NCI-H2171 treated with DMSO at 0.1 percent for 48 hours (cell line): ENCODE data around the gene ADARB2.
A peak's percentile ranks its signal among the peaks of the same experiment; 100 is the strongest.
"Not testable (repeated sequence)": the region's sequence is repeated elsewhere in the genome, so short reads cannot be mapped to it uniquely, and the experiment has no call there.

ENCODE experiments used
- DNase-seq: peaks from one replicate; lab custom pipeline; 2025; lab: John Stamatoyannopoulos, UW

ADARB2 gene

GRCh38 chr10:1737222-1738061 is at the start of gene ADARB2:
Gene ADARB2, minus strand, starts transcription at chr10:1737525.
- peak; percentile 86 for DNase-seq

GRCh38 chr10:1785835-1786234 is 48.5 kb upstream of the ADARB2 start:
- DNase-seq, result no peak

GRCh38 chr10:1782841-1783240 is 45.5 kb upstream of the ADARB2 start:
- peak; percentile 71 for DNase-seq

DNA sequence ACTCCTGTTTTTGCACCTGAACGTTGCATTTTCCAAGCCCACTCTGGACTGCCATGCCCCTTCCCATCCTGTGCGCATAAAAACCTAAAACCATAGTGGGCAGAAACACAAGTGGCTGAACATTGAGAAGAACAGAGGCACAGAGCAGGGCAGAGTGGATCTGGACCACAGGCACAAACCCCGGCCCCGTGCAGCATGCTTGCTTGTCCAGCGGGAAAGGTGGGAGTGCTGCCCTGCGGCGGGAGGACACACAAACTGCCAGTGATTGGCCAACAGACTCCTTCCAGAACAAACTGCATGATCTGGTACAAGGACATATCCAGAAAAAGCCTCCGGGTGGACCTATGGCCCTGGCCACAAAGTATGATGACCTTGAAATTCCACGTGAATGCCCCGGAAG is 42.5 kb upstream of the ADARB2 start:
- no peak for DNase-seq

DNA sequence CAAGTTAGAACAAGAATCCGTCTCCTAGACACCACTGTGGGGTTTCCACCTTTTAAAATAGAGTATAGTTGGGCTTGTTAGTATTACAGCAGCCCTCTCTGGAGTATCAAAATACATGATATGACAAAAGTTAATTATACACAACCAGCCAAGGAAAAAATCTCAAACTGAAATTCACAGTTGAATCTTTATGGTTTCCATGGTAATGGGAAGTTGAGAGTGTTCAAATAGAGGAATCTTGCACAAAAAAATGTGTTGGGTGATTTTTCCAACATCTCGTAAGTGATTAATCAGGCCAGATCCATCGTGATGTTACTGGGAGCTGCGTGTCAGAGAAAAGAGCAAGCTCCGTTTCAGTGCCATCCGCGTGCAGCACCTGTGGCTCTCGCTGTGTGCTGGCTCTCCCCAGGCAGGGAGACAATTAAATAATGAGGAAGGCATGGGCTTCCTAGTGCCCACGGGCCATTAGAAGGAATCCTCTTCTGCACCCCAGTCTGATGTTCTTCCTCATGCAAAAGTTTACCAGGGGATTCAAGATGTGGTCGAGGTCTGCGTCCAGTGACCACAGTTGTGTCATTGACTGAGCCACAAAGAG is 41.1 kb upstream of the ADARB2 start:
- no peak for DNase-seq

DNA sequence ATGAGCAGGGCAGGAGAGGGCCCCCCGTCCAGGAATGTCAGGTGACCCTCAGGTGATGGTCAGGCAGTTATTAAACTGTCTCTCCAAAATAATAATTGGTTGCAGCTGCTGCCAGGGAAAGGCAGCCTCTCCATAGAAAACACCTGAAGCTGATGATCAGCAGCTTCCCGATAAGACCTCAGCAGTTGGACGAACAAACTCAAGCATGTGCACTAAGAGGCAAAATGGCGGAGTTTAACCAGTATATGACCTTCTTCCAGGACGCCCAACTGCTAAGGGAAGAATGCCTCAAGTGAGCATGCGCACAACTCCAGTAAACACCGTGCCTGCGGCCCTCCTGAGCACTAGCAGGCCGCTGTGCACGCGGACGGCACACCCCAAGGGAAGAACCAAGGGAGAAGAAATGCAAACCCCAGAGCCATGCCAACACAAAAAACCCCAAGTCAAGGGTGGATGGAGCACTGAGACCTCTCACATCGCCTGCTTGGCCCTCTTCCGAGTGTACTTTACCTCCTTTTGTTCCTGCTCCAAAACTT is 38.9 kb upstream of the ADARB2 start:
- no peak for DNase-seq

- no peak for DNase-seq
Measured at GRCh38 chr10:1774796-1775195, 37.5 kb upstream of the ADARB2 start.

GRCh38 chr10:1773204-1773603 is 35.9 kb upstream of the ADARB2 start:
- not testable (repeated sequence) for DNase-seq

- no peak for DNase-seq
Measured at GRCh38 chr10:1766049-1766448, 28.7 kb upstream of the ADARB2 start.

DNA sequence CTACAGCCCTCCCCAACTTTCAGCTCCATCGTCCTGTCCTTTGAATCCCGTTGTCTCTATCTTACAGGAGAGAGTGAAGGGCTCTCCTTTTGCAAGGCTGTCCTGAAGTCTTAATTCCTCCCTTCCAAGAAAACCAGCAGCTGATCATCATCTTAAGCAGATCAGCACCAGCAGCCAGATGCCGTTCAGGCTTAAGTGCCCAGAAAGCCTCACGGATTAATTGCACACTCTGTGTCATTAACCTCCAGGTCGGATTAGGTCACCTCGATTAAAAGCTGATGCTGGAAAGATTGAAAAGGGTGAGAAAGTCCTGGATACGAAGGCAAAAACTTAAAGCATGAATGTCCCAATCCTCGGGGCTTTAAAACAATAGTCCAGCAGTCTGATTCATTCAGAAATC is 24.8 kb upstream of the ADARB2 start:
- DNase-seq, result peak; percentile 6

- no peak for DNase-seq
Measured at GRCh38 chr10:1754506-1755153, 17.3 kb upstream of the ADARB2 start.

DNA sequence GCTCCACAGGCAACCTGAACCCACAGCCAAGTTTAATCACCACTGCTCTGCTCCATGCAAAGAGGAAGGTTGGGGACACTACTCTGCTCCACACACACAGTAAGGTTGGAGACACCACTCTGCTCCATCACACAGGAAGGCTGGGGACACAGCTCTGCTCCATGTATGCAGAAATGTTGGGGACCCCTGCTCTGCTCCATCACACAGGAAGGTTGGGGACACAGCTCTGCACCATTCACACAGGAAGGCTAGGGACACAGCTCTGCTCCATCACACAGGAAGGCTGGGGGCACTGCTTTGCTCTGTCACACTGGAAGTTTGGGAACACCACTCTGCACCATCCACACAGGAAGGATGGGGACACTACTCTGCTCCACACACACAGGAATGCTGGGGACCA is 14.8 kb upstream of the ADARB2 start:
- no peak for DNase-seq

DNA sequence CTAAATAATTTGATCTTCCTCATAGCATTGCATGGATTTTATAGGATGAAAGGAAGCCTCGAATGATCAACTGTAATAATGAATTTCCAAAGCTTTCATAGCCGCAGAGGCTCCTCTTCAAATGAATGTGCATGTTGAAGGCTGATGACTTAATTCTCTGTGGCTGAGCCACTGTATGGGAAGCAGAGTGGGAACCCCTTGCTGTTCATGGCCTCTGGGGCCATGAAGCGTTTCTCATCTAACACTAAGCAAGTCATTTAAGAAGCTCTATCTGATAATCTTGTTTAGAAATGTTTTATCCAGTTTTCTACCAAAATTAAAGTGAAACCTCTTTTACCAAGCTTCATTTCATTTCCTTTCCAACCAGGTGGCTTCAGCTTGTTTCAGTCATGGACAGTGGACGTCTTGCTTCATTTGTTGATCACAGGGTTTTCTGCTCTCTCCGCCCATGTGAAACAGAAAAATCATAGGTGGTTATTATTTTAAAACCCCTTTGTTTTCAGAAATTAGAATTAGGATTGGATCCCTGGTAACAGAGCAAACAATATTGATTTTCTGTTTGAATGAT is 10.3 kb upstream of the ADARB2 start:
- DNase-seq, result no peak

GRCh38 chr10:1746796-1747195 is 9.5 kb upstream of the ADARB2 start:
- no peak for DNase-seq

DNA sequence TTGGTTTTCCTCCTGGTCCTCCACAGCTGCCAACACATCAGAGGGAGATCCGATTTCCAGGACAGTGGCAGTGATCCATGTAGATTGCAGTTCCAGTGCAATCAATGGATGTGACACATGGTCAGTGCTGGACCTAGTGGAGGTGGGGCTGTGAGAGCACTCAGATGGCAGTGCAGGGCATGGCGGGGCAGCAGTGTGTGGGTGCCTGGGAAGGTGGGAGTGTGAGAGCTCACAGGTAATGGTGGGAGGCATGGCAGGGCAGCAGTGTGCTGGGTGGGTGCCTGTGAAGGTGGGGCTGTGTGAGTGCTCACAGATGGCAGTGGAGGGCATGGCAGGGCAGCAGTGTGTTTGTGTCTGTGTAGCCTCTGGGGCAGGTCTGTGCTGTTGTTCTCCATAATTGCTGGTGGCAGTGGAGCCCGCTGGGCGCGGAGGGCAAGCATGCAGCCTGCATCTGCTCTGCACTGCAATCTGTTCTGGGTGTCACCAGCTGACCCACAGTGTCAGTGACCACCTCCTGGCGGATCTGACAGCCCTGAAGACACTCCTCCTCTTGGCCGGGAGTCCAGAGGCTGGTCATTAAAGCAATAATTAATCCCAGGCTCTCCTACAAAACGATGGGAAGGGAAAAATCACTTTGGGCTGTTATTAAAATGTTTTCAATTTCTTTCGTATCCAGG is 8.6 kb upstream of the ADARB2 start:
- DNase-seq, result no peak

DNA sequence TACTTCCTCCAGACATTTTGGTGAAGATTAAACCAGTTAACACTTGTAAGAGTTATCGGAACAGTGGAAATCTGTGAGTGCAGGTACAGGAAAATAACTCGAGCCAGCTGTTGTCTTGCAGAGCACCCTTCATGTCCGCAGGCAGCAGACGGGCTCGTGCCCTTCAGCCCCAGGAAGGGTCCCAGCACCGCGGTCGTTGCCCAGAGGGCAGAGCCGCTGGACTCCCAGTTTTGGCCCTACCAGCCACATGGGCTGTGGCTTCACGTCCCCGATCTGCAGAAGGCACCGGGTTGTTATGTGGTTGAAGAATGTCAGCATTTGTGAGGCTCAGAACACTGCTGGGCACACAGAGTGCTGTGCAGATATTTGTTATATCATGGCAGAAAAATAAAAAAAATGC is 7.2 kb upstream of the ADARB2 start:
- no peak for DNase-seq

- no peak for DNase-seq
Measured at GRCh38 chr10:1743141-1743540, 5.8 kb upstream of the ADARB2 start.

- no peak for DNase-seq
Measured at GRCh38 chr10:1741450-1741849, 4.1 kb upstream of the ADARB2 start.

GRCh38 chr10:1739751-1740150 is 2.4 kb upstream of the ADARB2 start:
- no peak for DNase-seq

DNA sequence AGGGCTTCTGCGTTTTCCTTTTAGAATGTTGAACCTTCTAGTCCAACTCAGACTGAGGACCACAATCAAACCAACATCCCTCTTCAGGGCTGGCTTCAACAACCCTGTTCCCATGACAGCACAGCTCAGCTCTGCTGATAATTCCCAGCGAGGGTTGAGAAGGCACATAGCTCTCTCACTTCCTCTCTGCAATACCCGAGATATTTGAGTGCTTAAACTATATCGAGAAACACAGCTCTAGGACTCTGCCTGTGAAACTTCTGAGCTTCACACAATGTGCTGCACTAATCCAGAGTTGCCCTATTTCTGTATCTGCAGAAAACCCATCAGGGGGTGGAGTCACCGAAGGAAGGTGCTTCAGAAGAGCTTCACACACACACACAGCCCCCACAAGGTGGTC is 1.6 kb upstream of the ADARB2 start:
- DNase-seq, result no peak

DNA sequence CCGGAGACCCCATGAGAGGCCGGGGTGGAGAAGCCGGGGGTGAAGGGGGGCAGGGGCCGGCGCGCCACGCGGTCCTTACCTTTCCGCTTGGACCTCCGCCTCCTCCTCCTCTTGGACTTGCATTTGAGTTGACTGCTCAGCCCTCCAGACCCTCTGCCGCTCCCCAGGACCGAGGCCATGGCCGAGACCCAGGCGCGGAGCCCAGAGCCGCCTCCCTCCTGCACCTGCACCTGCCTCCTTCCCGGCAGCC is 428 bp downstream of the ADARB2 start:
- no peak for DNase-seq
